ENCODE data around the gene SLAMF9.

DNA sequence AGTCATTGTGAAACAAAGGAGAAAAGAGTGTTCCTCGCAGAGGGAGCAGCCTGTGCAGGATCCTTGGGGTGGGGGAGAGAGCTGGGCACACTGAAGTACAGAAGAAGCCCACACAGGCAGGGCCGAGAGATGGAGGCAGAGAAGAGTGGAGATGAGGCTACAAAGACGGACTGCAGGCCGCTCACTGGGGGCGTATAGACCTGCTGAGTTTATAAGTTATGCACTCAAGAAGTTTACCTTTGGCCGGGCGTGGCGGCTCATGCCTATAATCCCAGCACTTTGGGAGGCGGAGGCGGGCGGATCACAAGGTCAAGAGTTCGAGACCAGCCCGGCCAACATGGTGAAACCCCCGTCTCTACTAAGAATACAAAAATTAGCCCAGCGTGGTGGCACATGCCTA is 7.6 kb upstream of the SLAMF9 start:
- TF ChIP-seq ZNF274 (IDR thresholded peaks at IDR 0.05; ENCODE audit: borderline replicate concordance, extremely low read depth, low read length) (no peak), GABPA (IDR thresholded peaks at IDR 0.05; ENCODE audit: borderline replicate concordance, insufficient read depth, low read length) (no peak), TAF1 (IDR thresholded peaks at IDR 0.05; ENCODE audit: low read depth, low read length) (no peak), GTF2F1 (IDR thresholded peaks at IDR 0.05; ENCODE audit: borderline replicate concordance, low read depth, low read length) (no peak), JUND (IDR thresholded peaks at IDR 0.05; ENCODE audit: low read length) (no peak), POLR2A (IDR thresholded peaks at IDR 0.05; ENCODE audit: control extremely low read depth in 1 of 2, low read depth in 2 of 2, low read length in 2 of 2) (no peak), SIN3A (conservative IDR thresholded peaks at IDR 0.05 in 1 of 2, IDR thresholded peaks at IDR 0.05 in 1 of 2; ENCODE audit: low read depth in 1 of 2, low read length in 2 of 2) (no peak), KDM1A (IDR thresholded peaks at IDR 0.05; ENCODE audit: borderline replicate concordance, low read length) (no peak), PHF8 (conservative IDR thresholded peaks at IDR 0.05; ENCODE audit: low read depth, low read length) (no peak), RXRA (IDR thresholded peaks at IDR 0.05; ENCODE audit: insufficient read depth, low read depth, low read length) (no peak)
- TF ChIP-seq, protein P1, sequence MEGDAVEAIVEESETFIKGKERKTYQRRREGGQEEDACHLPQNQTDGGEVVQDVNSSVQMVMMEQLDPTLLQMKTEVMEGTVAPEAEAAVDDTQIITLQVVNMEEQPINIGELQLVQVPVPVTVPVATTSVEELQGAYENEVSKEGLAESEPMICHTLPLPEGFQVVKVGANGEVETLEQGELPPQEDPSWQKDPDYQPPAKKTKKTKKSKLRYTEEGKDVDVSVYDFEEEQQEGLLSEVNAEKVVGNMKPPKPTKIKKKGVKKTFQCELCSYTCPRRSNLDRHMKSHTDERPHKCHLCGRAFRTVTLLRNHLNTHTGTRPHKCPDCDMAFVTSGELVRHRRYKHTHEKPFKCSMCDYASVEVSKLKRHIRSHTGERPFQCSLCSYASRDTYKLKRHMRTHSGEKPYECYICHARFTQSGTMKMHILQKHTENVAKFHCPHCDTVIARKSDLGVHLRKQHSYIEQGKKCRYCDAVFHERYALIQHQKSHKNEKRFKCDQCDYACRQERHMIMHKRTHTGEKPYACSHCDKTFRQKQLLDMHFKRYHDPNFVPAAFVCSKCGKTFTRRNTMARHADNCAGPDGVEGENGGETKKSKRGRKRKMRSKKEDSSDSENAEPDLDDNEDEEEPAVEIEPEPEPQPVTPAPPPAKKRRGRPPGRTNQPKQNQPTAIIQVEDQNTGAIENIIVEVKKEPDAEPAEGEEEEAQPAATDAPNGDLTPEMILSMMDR (IDR thresholded peaks at IDR 0.05; ENCODE audit: control extremely low read depth in 1 of 3, insufficient read depth in 1 of 3, low read depth in 1 of 3, low read length in 3 of 3) = no peak
- TF ChIP-seq, protein P2, sequence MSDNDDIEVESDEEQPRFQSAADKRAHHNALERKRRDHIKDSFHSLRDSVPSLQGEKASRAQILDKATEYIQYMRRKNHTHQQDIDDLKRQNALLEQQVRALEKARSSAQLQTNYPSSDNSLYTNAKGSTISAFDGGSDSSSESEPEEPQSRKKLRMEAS (IDR thresholded peaks at IDR 0.05) = no peak

Data from H1 (cell line).